ENCODE data around the gene LY6G6F. TPM values are rescaled to one million over a fixed set of nuclear protein-coding genes. Genes with fewer than 3 reads are reported as not detected.

Gene LY6G6F
- total RNA-seq, 1 donor from 2014 or later, result not detected

GRCh38 chr6:31690231-31691077 lies 16.2 kb upstream of the LY6G6F start:
- Histone ChIP-seq H3K4me3 (ENCODE audit: low read depth, low read length) (no peak overlapping the region), H3K27me3 (ENCODE audit: control insufficient read depth, insufficient read depth, low read length) (no peaks in the 10 kb centered on the region), H3K36me3 (ENCODE audit: control insufficient read depth, insufficient read depth, low read length) (no peaks in the 10 kb centered on the region)
- TF ChIP-seq, protein P1, sequence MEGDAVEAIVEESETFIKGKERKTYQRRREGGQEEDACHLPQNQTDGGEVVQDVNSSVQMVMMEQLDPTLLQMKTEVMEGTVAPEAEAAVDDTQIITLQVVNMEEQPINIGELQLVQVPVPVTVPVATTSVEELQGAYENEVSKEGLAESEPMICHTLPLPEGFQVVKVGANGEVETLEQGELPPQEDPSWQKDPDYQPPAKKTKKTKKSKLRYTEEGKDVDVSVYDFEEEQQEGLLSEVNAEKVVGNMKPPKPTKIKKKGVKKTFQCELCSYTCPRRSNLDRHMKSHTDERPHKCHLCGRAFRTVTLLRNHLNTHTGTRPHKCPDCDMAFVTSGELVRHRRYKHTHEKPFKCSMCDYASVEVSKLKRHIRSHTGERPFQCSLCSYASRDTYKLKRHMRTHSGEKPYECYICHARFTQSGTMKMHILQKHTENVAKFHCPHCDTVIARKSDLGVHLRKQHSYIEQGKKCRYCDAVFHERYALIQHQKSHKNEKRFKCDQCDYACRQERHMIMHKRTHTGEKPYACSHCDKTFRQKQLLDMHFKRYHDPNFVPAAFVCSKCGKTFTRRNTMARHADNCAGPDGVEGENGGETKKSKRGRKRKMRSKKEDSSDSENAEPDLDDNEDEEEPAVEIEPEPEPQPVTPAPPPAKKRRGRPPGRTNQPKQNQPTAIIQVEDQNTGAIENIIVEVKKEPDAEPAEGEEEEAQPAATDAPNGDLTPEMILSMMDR (IDR thresholded peaks at IDR 0.05; ENCODE audit: insufficient read depth, low read length, poor library complexity, severe bottlenecking), result no peak
- no peak for DNase-seq (ENCODE audit: low read depth)

GRCh38 chr6:31691078-31691463 lies 15.6 kb upstream of the LY6G6F start:
- Histone ChIP-seq H3K27me3 (ENCODE audit: control insufficient read depth, insufficient read depth, low read length) (no peaks in the 10 kb centered on the region), H3K4me3 (ENCODE audit: low read depth, low read length) (no peak overlapping the region), H3K36me3 (ENCODE audit: control insufficient read depth, insufficient read depth, low read length) (no peaks in the 10 kb centered on the region)
- DNase-seq (ENCODE audit: low read depth), result no peak
- TF ChIP-seq, protein P1 (IDR thresholded peaks at IDR 0.05; ENCODE audit: insufficient read depth, low read length, poor library complexity, severe bottlenecking), result no peak

DNA sequence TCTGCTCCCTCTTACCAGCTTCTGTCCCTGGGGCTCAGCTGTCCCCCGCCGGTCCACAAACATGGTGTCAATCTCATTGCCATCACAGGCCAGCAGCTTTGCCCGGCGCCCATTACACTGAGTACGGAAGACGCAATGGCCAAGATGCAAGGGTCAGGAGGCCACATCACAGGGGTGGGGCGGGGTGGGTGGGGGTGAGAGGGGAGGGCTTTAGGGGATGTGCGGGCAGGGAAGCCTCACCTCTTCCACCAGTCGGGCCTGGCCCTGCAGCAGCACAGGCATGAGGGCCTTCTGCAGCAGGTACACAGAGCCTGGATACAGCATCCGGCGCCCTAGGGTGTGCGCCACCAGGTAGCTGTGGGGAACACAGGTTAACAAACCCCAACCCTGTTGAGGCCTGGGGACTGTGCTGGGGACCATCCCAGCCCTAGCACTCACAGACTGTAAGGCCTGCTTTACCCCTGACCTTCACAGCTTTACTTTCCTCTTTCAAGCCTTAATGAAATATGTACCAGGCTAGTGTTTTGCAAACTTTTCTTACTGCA lies 15.0 kb upstream of the LY6G6F start:
- TF ChIP-seq, protein P1 (IDR thresholded peaks at IDR 0.05; ENCODE audit: insufficient read depth, low read length, poor library complexity, severe bottlenecking), result no peak
- Histone ChIP-seq H3K36me3 (ENCODE audit: control insufficient read depth, insufficient read depth, low read length) (no peaks in the 10 kb centered on the region), H3K4me3 (ENCODE audit: low read depth, low read length) (no peak overlapping the region), H3K27me3 (ENCODE audit: control insufficient read depth, insufficient read depth, low read length) (no peaks in the 10 kb centered on the region)
- no peak for DNase-seq (ENCODE audit: low read depth)

GRCh38 chr6:31692353-31692752 lies 14.3 kb upstream of the LY6G6F start:
- Histone ChIP-seq H3K27me3 (ENCODE audit: control insufficient read depth, insufficient read depth, low read length) (no peaks in the 10 kb centered on the region), H3K36me3 (ENCODE audit: control insufficient read depth, insufficient read depth, low read length) (no peaks in the 10 kb centered on the region), H3K4me3 (ENCODE audit: low read depth, low read length) (no peak overlapping the region)
- DNase-seq (ENCODE audit: low read depth), result no peak
- TF ChIP-seq, protein P1 (IDR thresholded peaks at IDR 0.05; ENCODE audit: insufficient read depth, low read length, poor library complexity, severe bottlenecking), result no peak

DNA sequence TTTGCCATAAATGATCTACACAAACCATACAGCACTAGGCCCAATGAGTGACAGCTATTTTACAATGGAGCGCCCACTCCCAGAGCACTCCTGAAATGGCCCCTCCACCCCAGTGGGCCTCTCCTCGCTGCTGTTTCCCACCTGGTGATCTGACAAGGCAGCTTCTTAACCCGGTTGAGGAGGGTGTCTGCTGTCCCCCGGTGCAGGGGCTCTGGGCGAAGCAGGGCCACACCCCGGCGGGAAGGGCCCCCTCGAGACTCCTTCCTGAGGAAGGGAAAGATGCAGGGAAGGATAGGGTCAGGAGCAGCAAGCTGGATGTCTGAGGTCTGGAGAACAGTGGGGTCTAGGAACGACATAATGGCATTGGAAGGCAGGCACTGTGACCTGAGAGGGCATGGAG lies 13.8 kb upstream of the LY6G6F start:
- no peaks in the 10 kb centered on the region for H3K27me3 ChIP-seq (ENCODE audit: control insufficient read depth, insufficient read depth, low read length)
- TF ChIP-seq, protein P1 (IDR thresholded peaks at IDR 0.05; ENCODE audit: insufficient read depth, low read length, poor library complexity, severe bottlenecking), result no peak
- DNase-seq (ENCODE audit: low read depth), result no peak
- H3K36me3 ChIP-seq (ENCODE audit: control insufficient read depth, insufficient read depth, low read length), result no peaks in the 10 kb centered on the region
- H3K4me3 ChIP-seq (ENCODE audit: low read depth, low read length), result no peak overlapping the region

All from kidney epithelial cell (primary cell).